Activated CD8-positive, alpha-beta memory T cell treated with anti-CD3 and anti-CD28 coated beads for 4 hours (primary cell): ENCODE results near the gene GNB3.
"Not testable (repeated sequence)": the region's sequence is repeated elsewhere in the genome, so short reads cannot be mapped to it uniquely, and the experiment has no call there.

ENCODE experiments used
- DNase-seq, 2 donors: peaks; one replicate each; pipeline ENCODE4 v3.0.0-alpha.2; 2020; ENCODE audit warnings: low read depth in 2 of 2

Gene GNB3

DNA sequence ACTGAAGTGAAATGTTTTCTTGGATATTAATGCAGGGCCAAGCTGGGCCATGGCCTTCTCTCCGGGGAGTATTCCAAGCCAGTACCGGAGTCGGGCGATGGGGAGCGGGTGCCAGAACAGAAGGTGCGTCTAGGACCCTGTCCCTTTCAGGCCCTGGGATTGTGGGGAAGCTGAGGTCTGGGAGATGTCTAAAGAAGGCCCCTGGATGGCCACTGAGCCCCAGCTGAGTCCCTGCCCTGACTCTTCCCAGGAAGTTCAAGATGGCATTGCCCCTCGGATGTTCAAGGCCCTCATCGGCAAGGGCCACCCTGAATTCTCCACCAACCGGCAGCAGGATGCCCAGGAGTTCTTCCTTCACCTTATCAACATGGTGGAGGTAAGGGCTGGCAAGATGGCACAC, 19.4 kb downstream of the GNB3 start:
- DNase-seq, result no peak

DNA sequence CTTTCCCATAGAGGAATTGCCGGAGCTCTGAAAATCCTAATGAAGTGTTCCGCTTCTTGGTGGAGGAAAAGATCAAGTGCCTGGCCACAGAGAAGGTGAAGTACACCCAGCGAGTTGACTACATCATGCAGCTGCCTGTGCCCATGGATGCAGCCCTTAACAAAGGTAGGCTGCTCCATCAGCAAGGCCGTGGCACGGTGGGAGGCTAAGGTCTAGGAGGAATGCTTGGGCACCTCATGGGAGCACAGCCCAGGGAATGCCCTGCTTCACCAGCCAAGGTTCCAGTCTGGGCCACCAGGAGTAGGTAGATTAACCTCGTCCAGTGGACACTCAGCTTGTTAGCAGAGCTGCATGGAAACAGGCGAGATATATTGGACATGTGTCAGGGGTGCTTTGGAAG, 20.2 kb downstream of the GNB3 start:
- no peak for DNase-seq

- no peak for DNase-seq
Measured at GRCh38 chr12:6861391-6861790, 20.7 kb downstream of the GNB3 start.

GRCh38 chr12:6863033-6863432, 22.3 kb downstream of the GNB3 start:
- DNase-seq, result no peak

GRCh38 chr12:6863586-6864321, 23.0 kb downstream of the GNB3 start:
- no peak for DNase-seq

DNA sequence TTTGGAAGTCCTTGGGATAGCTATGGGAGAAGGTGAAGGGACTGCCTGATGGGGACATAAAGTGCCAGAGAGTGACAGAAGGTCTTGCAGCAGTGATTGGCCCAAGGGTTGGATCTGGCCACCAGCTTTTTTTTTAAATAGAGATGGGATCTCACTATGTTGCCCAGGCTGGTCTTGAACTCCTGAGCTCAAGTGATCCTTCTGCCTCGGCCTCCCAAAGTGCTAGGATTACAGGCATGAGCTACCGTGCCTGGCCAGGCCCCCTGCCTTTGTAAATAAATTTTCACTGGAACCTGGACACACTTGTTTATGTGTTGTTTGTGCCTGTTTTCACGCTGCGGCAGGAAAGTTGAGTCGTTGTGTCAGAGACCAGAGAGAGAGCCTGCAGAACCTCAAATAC, 24.6 kb downstream of the GNB3 start:
- not testable (repeated sequence) for DNase-seq

DNA sequence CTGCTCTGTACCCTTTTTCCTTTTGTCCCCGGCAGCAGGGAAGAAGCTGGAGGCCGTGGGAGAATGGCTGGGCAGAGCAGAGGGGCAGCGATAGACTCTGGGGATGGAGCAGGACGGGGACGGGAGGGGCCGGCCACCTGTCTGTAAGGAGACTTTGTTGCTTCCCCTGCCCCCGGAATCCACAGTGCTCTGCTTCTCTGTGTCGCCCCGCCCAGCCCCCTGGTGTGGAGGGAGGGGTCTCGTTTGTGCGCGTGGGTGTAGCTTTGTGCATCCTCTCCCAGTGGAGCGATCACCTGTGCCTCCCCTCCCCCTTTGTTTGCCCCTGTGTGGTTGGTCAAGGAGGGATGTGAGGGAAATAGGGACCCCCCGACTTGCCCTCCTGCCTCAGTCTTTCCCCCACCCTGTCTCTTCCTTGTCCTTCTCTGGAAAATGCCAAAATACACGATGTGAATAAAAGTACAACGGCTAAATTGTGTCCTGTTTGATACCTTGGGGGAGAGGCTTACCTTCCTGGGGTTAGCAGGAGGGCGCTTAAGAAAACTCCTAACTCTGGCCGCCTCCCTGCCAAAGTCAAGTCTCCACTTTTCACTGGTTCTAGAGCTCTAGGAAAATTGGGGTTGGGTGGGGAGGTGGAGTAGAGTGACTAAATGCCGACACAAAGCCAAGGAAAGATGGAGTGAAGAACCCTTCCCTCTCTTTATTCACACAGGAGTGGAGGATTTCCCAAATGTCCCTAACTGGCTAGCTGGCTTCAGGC, 25.6 kb downstream of the GNB3 start:
- no peak for DNase-seq

DNA sequence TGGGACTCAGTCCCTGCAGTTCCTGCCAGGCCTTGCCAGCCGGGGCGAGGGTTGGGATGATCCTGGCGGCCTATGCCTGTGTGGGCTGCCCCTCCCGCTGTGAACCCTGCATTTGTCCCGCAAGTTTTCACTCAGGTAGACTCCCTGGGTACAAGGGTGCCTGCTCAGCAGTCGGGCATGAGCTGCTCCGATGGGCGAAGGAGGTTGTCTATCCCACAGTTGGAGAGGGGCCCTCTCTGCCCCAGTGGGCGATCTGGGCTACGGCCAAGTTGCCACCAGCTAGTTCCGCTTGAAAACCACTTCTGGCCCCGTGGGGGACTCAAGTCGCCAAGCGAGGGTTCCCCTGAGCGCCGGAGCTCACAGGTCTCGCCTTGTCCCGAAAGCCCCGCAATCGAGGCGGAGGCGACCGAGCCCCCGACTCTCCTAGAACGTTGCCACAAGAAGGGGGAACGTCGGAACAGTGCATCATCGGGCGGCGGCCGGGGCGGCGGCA, 26.2 kb downstream of the GNB3 start:
- no peak for DNase-seq

DNA sequence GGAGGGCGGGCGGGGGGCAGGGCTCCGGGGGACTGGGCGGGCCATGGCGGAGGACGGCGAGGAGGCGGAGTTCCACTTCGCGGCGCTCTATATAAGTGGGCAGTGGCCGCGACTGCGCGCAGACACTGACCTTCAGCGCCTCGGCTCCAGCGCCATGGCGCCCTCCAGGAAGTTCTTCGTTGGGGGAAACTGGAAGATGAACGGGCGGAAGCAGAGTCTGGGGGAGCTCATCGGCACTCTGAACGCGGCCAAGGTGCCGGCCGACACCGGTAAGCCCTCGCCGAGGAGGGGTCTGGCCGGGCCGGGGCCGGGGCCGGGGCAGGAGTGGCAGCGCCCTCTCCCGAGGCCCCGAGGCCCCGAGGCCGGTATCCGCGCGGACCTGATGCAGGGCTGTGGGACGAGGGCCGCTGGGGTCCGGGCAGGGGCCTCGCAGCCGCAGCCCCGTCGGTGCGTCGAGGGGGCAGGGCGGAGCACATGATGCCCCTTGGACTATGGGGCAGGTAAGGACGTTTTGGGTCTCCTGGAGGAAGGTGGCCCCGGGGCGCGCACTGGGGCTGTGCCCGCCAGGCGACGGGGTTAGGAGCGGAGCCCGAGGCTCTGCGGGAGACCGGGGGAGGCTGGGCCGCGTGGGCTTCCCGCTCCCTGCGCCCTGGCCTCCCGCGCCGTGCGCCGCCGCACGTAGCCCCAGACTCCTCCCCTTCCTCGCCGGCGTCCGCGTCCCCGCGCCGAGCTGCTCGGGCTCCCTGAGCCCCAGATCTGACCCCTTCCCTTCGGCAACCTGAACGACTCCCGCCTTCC, 26.9 kb downstream of the GNB3 start, which contains the start of gene TPI1:
Gene TPI1, plus strand, starts transcription at position 119 of the 798 bp plus-strand sequence. Its CDS starts 36 bp downstream, at position 155.
- DNase-seq, result peak; percentile 53 to 59

- no peak for DNase-seq
Measured at GRCh38 chr12:6868211-6869048, 27.7 kb downstream of the GNB3 start.

DNA sequence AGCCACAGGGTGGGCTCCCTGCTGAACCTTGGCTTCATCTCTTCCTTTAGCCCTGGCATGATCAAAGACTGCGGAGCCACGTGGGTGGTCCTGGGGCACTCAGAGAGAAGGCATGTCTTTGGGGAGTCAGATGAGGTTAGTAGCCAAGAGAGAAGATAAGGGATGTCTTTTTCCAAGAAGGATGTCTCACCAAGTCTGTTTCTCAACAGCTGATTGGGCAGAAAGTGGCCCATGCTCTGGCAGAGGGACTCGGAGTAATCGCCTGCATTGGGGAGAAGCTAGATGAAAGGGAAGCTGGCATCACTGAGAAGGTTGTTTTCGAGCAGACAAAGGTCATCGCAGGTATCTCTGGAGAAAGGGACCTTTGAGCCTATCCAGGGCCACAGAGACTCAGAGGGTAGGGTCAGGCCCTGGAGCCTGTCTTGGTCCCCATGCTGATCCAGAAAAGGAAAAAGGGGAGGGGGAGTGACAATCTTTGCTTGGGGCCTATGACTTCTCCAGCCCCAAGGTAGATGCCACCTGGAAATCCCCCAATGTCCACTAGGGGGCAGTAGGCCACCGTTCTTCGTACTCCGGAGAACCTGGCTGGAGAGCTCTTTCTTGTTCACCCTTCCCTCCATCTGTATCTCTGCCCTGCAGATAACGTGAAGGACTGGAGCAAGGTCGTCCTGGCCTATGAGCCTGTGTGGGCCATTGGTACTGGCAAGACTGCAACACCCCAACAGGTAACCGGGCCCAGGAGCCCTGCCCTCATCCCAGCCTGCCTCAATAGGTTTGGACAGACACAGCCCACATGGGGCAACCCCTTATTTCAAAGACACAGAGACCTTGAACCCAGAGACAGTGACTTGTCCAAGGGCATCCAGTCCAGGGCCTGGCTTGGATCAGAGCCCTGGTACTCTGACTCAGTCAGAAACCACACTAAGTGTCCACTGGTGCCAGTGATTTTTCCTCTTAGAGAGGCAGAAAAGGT, 28.6 kb downstream of the GNB3 start:
- peak; percentile 72 to 73 for DNase-seq

GRCh38 chr12:6870304-6870703, 29.6 kb downstream of the GNB3 start:
- DNase-seq, result not testable (repeated sequence)

DNA sequence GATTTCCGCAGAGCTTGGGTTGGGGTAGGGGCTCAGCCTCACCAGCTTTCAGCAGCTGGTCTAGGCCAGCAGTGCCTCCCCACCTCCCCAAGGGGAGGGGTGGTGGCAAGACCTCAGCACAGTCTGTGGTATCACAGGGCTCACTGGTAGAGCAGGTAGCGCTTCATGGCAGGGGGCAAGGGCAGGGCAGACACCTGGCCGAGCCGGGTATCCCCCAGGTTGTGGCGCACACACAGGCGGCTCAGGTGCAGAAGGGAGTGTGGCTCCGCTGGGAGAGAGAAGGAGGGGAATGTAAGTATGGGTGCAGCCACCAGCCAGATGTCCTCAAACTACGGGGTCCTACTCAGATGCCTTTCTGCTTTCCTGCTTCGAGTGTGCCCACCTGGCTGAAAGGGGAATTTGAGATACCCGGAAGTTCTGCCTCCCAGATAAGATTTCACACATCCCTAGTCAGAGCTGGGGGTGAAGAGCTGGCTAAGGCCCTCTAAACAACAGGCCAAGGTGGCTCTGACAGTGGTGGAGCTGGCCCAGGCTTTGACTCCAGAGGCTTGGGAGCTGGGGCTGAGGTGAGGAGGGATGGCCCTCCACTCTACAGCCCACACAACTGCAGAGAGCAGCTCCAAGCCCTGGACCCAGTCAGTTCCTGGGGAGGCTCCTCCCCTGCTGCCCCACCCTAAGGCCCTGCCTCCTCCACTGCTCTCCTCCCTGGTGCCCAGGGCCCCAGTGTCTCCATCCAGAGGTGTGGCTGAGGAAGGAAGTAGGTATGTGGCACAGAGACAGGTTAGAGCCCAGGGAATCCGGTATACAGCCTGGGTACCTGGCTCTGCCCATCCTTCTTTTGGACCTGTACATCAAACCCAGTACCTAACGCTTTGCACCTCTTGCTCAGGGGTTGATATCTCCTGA, 30.6 kb downstream of the GNB3 start:
- no peak for DNase-seq

- DNase-seq, result peak; percentile 60 to 71
Measured at GRCh38 chr12:6872073-6873048, 31.6 kb downstream of the GNB3 start.

DNA sequence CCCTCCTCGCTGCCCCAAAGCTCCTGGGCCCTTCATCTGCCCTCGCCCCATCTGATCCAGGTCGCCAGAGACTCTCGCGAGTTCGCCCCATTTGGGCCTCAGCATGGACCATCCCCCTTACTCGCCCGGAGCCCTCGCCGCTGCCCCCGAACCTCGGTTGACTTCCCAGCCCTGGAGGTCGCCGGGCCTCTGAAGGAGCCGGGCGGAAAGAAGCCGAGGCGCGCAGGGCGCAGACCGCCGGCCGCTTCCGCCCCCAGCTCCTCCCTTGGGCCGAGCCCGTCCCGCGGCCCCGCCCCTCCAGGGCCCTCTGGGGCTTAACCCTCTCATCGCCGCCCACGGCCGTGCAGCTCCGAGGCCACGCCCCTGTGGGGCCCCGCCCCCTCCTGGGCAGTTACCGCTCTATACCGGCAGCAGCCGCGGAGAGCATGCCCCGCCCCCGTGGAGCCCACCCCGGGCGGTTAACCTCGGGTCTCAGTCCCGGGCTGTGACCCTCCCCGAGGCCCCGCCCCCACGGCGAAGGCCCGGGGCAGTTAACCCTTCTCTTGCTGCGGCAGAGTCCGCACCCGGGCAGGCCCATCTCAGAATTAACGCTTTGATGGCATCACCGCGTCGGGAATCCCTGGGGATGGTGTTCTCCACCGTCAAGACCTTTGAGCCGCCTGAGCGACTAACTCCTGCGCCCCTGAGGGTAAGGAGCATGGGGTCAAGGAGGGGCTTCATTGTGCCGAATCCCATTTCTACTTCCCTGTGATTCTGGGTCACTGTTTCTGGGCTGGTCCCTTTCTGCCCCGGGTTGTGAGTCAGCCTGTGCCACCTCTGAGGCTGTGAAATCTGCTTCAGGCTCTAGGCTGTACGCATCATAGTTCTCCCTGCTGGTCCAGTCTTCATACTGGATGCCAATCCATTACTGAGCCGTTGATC, 32.6 kb downstream of the GNB3 start, which contains the start of gene SPSB2:
Gene SPSB2, minus strand, starts transcription at position 210 of the 921 bp plus-strand sequence. CDS start 402 bp downstream, outside the sequence.
- DNase-seq, result peak; percentile 96 to 100

DNA sequence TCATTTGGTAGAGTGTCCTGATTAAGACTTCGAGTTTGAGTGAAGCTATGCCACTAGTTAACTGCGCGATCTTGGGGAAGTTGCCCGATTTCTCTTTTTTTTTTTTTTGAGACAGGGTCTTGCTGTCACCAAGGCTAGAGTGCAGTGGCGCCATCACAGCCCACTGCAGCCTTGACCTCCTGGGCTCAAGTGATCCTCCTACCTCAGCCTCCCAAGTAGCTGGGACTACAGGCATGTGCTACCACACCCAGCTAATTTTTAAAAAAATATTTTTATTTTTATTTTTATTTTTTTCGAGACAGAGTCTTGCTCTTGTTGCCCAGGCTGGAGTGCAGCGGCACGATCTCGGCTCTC, 33.3 kb downstream of the GNB3 start:
- DNase-seq, result not testable (repeated sequence)

GRCh38 chr12:6879824-6880223, 39.1 kb downstream of the GNB3 start:
- DNase-seq, result not testable (repeated sequence)
